NCI-H2171 treated with DMSO at 0.1 percent for 48 hours (cell line): Measurements from ENCODE around the gene SH3BP2.

ENCODE experiments used
- DNase-seq: peaks from one replicate; lab custom pipeline; 2025; lab: John Stamatoyannopoulos, UW

The SH3BP2 gene

DNA sequence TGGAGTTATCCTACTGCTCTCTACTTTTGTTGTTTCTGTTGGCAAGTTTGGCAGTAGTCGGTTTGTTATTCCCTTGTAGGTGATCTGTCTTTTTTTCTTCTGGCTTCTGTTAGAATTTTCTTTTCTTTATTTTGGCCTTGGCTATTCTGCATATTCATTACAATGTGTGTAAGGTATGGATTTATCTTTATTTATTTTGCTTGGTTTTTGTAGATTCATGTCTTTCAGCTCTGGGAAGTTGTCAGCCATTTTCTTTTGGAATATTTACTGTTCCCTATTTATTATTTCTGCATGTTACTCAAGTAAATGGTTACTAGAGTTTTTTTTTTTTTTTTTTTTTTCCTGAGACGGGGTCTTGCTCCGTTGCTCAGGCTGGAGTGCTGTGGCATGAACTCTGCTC is 63.4 kb downstream of the SH3BP2 start:
- no peak for DNase-seq

DNA sequence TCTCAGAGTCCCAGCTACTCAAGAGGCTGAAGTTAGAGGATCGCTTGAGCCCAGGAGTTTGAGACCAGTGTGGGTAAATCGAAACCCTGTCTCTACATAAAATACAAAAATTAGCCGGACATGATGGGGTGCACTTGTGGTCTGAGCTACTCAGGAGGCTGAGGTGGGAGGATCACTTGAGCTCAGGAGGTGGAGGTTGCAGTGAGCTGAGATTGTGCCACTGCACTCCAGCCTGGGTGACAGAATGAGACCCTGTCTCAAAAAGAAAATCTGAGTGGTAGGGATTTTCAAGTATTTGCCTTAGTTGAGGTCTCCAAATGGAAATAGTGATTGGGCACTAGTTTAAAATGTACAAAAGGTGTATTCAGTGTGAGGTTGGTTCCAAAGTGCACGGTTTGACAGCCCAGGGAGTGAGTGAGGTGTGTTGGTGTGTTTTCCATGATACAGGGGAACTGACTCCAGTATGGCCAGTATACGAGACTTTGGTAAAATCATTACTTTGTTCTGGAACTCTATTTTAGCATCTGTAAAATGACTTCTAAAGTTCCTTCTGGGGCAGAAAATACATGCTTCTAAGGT is 64.6 kb downstream of the SH3BP2 start:
- DNase-seq = no peak

DNA sequence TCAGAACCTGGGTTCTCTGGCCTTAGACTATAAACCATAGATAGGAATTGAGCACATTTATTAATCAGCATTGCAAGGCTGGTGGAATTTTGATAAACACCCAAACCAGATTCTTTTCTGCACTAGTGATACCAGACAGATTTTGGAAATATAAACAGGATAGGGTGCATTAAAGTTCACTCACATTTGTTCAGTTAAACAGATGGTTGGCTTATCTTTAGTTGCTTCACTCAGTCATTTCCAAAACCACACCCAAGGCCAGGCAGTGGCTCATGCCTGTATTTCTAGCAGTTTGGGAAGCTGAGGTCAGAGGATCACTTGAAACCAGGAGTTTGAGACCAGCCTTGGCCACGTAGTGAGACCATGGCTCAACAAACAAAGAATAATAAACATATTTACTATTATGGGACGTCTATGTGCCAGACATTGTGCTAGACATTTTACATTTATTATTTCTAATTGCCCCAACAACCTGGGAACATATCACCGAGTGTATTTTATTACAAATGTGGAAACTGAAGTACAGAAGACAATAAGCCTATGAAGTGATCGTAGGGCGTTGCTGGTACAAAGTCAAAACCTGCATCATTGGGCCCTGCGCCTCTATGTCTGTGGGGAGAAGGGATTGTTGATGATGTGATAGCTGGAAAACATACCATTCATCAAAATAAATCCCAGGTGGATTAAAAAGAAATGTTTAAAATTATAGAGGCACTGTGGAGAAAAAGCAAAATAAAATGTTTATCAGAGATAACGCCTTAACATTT is 65.7 kb downstream of the SH3BP2 start:
- DNase-seq = no peak

DNA sequence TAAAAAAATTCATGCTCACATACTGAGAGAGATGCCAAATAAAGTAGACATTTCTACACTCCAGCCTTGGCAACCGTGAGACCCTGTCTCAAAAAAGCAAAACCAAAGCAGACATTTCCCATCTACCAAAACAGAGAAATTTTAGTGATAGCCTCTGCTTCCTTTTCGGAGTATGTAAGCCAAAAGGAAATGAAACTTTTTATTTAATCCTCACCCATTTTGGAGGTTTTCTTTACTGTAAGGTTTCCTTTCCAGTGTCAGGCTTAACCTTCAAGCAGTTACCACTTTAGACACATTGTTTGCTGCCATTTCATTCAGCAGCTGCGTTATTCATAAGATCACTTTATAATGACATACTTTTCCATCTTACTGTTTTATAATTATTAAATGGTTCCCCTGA is 66.6 kb downstream of the SH3BP2 start:
- DNase-seq = no peak

DNA sequence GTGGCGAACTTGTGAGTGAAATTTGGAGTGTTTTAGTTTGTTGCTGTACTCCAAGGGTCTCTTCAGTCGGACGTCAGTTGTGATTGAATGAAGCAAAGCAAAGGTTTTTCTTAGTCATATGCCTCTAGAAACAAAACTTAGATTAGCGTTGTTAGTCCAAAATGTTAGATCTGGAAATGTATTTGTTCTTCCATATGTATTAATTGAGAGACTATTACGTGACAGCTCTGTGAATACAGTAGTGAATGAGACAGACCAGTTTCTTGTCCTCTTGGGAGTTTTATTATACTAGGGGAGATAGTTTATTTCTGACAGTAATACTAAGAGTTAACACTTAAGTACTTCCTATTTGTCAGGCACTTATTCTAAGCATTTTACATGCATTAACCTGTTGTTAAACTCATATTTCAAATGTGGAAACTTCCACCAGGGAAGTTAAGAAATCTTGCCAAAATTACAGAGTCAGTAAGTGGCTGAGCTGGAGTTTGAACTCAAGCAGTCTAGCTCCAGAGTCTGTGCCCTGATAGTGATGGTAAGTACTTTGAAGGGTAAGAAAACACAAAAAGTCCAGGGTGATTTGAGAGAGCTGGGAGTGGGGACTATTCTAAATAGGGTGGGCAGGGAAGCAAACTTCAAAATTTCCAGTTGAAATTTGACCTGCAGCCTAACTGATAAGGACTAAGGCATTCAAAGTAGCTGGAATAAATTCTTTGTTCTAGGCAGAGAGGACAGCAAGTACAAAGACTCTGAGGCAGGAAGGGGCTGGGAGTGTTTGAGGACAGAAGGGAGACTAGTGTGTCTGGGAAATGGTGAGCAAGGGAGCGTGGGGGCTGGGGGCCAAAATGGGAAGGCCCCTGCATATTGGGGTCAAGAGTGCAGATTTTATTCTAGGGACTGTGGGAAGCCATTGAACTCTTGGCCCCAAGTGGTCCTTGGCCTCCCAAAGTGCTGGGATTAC is 67.8 kb downstream of the SH3BP2 start:
- DNase-seq = no peak

DNA sequence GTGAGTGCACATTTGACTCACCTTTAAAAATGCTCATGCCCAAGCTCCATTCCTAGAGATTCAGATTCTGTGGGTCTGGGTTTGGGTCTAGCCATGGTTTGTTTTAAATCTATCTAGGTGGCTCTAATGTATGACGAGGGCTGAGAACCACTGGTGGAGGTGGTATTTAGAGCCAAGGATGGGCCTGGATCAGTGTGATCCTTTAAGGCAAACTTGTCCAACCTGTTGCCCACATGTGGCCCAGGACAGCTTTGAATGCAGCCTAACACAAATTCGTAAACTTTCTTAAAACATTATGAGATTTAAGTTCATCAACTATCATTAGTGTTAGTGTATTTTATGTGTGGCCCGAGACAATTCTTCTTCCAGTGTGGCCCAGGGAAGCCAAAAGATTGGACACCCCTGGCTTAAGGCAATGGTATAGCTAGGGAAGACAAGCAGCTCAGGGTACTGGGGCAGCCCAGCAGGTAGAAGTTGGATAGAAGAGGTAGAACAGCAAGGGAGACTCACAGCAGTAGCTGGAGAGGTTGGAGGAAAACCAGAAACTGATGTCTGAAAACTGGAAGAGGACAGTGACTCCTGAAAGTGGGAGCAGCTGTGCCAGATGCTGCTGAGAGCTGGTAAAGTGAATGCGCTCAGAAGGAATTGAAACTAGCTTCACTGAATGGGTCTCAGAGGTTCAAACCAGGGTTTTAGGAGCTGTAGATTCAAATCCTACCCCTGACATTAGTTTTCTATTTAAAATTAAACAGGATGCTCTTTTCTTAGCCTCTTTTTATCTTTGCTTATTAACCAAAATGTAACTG is 68.9 kb downstream of the SH3BP2 start:
- no peak for DNase-seq

DNA sequence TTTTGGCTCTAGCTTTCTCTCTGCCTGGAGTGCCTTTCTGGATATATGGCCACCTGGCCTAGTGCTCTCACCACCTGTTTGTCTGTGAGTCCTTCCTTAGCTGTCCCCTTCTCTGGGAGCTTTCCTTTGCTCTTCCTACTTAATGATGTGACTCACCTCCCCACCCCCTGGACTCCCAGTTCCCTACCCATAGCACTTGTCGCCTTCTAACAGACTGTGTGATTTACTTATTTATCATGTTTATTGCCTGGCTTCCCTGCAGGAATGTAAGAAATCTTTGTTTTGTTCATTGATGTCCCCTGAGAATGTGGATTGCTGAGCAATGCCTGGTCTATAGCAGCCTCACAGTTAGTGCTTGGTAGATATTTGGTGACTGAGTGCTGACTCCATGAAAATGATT is 69.6 kb downstream of the SH3BP2 start:
- no peak for DNase-seq

DNA sequence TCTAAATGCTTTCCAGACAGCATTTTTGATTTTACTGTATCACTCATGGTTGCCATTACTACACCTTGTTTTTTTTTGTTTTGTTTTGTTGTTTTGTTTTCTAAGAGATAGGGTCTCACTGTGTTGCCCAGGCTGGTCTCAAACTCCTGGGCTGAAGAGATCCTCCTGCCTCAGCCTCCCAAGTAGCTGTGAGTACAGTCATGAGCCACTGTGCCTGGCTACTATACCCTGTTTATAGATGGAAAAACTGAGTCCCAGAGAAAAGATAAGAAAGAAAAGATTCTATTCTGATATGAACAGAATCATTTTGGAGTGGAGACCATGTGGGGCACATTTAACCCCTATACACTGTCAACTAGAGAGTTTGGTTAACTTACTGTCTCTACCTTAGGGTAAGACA is 70.8 kb downstream of the SH3BP2 start:
- DNase-seq = no peak

DNA sequence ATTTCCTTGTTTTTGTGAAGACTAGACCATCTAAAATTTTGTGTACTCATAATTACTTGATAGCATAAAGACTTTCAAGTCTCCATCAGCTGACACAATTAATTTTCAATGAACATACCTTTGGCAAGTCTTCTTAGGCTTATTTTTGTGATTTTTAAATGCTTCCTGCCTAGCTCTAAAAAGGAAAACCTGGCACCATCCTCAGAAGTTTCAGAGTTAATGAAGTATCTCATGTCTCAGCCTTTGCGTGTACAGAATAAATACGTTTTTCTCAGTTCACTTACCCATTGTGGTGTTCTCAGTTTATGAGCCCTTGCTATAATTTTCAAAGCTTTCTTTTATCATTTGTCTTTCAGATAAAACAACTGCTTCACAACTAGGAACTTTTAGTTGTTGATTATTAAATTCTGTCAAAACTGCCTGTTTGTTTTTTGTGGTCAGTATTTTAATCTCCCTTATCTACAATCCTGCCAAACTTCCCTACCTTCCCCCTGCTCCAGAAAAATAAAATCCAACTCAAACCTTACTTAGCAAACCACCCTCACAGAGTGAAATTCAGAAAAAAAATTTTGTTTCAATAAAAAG is 72.4 kb downstream of the SH3BP2 start:
- no peak for DNase-seq

DNA sequence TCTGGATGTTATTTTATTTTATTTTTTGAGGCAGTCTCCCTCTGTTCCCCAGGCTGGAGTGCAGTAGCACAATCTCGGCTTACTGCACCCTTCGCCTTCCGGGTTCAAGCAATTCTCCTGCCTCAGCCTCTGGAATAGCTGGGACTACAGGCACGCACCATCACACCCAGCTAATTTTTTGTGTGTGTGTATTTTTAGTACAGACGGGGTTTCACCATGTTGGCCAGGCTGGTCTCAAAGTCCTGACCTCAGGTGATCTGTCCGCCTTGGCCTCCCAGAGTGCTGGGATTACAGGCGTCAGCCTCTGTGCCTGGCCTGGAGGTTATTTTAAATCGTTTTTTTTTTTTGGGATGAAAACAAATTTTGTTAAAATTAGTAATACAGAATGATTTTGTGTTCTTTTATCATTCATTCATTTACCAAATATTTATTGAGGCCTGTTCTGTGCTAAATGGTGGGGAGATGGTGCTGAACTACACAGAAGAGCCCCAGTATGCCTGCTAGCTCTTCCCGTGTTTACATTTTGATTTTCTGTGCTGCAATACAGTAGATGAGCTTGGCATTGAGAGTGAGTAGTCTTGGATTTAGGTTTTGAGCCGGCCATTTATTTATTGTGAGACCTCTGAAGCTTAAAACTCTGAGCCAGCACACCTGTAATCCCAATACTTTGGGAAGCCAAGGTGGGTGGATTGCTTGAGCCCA is 73.4 kb downstream of the SH3BP2 start:
- DNase-seq = no peak

DNA sequence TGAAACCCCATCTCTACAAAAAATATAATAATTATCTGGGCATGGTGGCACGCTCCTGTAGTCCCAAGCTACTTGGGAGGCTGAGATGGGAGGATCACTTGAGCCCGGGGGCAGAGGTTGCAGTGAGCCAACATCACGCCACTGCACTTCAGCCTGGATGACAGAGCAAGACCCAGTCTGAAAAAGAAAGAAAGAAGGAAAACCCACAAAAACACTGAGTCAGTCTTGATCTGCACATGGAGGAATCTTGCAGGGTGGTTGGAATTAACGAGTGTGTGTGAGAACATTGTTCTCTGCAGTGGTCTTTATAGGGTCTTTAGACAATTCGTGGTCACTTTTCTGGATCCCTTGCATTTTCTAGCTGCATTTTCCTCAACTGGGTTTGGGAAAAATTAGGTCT is 74.0 kb downstream of the SH3BP2 start:
- DNase-seq = no peak

DNA sequence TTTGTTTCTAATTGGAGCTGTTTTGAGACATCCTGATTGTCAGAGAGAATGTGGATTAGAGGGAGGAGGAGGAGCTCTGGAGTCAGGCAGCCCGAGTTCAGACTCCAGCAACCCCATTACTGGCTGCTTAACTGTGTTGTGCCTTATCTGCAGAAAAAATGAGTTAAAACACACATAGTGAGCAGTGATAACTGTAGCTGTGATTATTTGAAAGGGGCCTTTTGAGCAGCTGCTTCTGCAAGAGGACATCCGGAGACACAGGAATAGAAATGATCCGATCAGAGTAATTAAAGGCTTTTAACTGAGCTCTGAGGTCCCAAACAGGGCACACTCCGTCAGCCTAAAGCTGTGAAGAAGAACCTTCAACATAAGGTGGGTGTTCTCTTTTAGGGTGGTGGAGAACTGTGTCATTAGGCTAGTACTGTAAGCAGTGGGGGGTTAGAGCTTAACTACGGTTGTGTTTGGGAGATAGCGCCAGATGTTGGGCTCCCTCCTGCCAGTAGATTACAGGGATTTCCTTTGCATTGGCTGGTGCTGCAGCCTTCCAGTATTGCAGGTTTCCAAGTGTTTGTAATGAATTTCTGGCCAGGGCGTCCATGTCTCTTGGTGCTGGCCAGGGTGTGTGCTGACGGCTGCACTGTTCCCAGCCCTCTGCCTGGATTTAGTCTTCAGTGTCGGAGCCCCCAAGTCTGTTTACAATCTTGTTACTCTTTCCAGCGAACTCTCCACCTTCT is 75.0 kb downstream of the SH3BP2 start:
- DNase-seq = no peak

DNA sequence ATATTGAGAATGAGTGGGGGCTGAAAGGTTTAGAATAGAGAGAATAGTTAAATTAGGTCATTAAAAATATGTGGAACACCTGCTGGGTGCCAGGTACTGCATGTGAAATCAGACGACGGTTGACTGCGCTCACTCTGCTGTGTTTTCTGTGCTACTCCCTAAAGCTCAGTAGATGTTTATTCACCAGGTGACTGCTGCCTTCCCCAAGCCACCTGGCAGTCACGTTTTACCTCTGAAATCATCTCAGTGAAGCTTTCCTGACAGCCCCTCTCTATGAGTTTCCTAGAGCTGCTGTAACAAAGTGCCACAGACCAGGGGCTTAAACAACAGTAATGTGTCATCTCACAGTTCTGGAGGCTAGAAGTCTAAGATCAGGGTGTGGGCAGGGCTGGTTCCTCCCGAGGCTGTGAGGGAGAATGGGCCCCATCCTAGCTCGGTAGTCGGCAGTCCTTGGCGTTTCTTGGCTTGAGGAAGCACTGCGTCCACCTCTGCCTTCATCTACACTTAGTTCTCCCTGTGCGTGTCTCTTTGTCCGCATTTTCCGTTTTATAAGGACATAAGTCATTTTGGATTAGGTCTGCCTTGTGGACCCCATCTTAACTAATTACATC is 76.1 kb downstream of the SH3BP2 start:
- DNase-seq = no peak

DNA sequence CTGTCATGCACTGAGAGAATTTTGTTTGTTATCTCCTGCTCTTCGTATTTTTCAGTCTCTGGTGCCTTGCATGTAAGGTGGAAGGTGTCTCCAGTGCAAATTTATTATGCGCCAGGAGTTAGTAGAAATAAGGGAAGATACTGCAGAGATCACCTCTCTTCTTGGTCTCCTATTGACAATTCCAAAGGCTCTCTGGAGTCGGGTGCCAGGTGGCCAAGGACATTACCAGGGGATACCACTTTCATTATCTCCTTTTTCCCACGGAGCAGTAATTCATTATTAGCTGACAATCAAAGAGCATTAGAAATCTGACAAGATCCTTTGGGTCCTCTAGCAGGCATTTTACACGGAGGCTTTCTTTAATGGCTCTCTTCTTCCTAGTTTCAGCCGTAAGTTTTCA is 76.8 kb downstream of the SH3BP2 start:
- no peak for DNase-seq

DNA sequence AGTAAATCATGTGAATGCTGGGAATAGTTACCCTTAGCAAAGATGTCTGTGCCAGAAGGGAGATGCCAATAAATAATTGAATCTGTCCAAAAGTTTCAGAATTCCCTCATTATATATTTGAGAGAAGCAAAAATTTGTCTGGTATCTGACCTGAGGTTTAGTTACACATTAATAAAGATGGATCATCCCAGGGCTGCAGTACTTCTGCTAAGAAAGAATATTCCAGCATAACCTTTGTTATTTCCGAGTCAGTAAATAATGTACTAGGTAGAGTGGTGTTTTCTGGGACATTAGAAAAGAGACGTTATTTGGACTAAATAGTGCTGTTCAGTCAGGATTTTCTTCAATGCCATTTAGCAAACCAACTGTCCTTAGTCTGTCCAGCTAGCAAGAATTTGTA is 77.2 kb downstream of the SH3BP2 start:
- DNase-seq = no peak

DNA sequence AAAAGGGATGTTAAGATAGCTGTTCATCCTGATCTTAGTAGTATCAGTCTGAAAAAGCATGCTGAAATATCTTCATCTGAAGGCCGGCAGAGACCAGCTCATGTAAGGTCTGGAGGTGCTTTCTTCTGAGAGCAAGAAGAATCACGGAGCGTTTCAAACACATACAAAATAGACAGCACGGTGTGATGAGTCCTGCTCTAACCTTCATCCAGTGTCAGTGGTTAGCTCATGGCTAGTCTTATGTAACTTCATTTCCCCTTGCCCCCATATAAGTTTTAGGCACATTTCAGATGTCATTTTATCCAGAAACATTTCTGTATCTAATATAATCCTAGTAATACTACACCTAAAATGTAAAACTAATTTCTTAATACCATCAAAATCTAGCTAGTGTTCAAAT is 78.6 kb downstream of the SH3BP2 start:
- DNase-seq = no peak

DNA sequence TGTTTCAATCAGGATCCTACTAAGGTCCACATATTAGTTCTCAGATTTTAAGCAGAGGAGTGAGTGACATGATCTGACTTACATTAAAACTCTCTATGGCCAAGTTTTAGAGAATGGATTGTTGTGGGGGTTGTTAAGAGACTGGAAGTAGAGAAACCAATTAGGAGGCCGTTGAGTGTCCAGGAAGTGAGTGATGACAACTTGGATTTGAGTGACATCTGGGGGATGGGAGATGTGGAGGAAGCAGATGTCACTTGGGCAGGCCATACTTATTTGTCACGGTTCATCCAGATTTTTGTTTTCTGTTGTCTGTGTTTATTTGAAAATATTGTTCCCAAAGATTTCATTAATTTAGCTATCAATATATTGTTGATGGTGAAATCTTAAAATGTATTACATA is 79.0 kb downstream of the SH3BP2 start:
- DNase-seq = peak; percentile 12

DNA sequence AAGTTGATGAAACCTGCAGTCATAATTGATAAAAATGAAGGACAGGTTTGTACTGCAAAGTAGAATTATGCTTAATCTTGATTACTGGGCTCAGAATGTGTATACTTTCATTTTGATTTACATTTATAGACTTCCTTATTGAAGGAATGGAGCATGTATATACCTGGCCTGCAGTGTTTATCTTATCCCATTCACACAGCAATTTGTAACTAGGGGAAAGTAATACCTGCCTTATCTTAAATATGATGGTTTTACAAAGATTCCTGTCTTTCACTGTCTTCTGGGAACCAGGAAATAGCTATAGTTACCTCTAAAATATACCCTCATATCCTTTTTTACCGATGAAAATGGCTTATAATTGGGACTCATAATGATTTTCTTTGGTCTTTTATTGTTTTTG is 80.4 kb downstream of the SH3BP2 start:
- no peak for DNase-seq

DNA sequence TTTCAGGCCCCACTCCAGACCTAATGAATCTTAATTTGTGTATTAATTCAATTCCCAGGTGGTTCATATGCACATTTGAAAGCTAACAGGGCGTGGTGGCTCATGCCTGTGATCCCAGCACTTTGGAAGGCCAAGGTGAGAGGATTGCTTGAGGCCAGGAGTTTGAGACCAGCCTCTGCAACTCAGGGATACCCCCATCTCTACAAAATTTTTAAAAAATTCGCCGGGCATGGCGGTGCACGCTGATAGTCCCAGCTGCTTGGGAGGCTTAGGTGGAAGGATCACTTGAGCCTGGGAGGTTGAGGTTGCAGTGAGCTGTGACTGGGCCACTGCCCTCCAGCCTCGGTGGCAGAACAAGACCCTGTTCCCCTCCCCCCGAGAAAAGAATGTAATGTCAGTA is 82.0 kb downstream of the SH3BP2 start:
- no peak for DNase-seq

DNA sequence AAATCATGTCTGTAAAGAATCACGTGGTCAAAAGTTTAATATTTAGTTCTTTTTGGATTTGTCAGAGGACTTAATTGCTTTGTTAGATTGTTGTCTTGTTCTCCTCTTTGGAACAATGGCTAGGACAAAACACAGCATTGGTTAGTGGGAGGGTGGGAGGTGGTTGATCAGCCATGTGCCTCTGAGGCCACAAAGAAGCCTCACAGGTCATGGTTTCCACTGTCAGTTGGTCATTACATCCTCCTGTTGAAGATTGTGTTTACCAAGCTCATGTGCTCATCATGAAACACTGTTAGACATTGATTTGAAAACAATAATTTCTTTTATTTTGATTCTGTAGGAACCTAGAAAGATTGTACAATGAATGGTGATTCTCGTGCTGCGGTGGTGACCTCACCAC is 82.7 kb downstream of the SH3BP2 start:
- no peak for DNase-seq
